Breast epithelium (tissue), 4 donors: Measurements from ENCODE around the gene ATP5PF. TPM values are rescaled to one million over a fixed set of nuclear protein-coding genes. Genes with fewer than 3 reads are reported as not detected.

Experiments
- DNase-seq, 2 donors: peaks; one replicate each; pipeline ENCODE4 v3.0.0-alpha.2; 2019; ENCODE audit warnings: low spot score in 2 of 2
- H3K27ac ChIP-seq, 2 donors: fragments of 200-600 bp; sonication (generic) in 1 of 2; one replicate each; pipeline ENCODE4 v1.5.1; 2016 to 2019; ENCODE audit warnings: mild to moderate bottlenecking in 1 of 2
- H3K27me3 ChIP-seq, 2 donors: fragments of 200-600 bp; sonication (generic) in 1 of 2; one replicate each; pipeline versions ENCODE4 v1.5.1 to v1.6.0; 2017 to 2019; ENCODE audit warnings: control low read depth in 1 of 2, mild to moderate bottlenecking in 1 of 2
- H3K36me3 ChIP-seq: fragments of 200-600 bp; one replicate; pipeline ENCODE4 v1.5.1; 2019
- H3K4me1 ChIP-seq, 2 donors: fragments of 200-600 bp; sonication (generic); one replicate each; pipeline ENCODE4 v1.5.1; 2016 to 2019; ENCODE audit warnings: control low read depth in 1 of 2
- H3K4me3 ChIP-seq, 3 donors: fragments of 200-600 bp; sonication (generic); 1 replicate in 2 of 3; 2 replicates in 1 of 3; pipeline ENCODE4 v1.5.1; 2016 to 2019; ENCODE audit warnings: mild to moderate bottlenecking in 3 of 3, moderate library complexity in 2 of 3
- H3K9me3 ChIP-seq, 2 donors: fragments of 200-600 bp; sonication (generic) in 1 of 2; one replicate each; pipeline ENCODE4 v1.5.1; 2016 to 2019; ENCODE audit warnings: control low read depth in 1 of 2
- POLR2A ChIP-seq: fragments of 450-650 bp; IDR thresholded peaks from one replicate; pipeline ENCODE4 v1.6.1; 2016; ENCODE audit warnings: antibody characterized with exemption, mild to moderate bottlenecking, moderate library complexity
- POLR2AphosphoS5 ChIP-seq, 3 donors: sonication (generic); formaldehyde crosslinking; IDR thresholded peaks; one replicate each; pipeline ENCODE4 v1.6.1; 2017; ENCODE audit warnings: antibody characterized with exemption in 3 of 3
- intact Hi-C: fragments of 100-400 bp; cut with DNase I; formaldehyde crosslinking; loops from one replicate; pipeline ENCODE4 v1.15.1; 2023; ENCODE audit warnings: low total_unique reads
- total RNA-seq, 3 donors: library from RNA; depleted of rRNA; stranded (reverse); fragments of >200 nt; gene quantifications; one replicate each; pipeline ENCODE4 v1.1.0, GENCODE V29; 2016
- TF ChIP-seq, protein P1 (sequence below), 3 donors: fragments of 450-650 bp; IDR thresholded peaks; one replicate each; pipeline ENCODE4 v1.5.1; 2016 to 2017; ENCODE audit warnings: antibody characterized with exemption in 3 of 3, mild to moderate bottlenecking in 3 of 3, moderate library complexity in 3 of 3

Gene ATP5PF
- total RNA-seq, 3 donors from 2014 or later = 72.1 to 106 (median 77.3) TPM

DNA sequence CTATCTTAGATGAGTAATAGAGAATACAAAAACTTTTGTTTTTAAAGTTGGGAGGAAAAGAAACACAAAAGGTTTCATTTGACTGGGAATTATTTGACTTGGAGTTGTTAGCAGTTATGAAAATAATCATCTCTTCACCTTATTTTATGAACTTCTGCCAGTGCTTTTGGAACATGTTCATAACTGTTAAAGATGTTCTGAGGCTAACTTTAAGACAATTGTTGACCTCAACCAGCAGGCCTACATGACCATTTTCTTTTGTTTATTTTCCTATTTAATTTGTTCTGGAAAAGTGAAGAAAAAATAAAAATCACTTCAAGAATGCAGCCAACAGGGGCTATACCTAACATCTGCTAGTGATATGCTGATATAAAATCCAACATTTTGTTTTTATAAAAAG is 58.3 kb downstream of the ATP5PF start:
- no peaks in the 10 kb centered on the region for H3K36me3 ChIP-seq
- no peak overlapping the region for H3K27ac ChIP-seq
- H3K9me3 ChIP-seq = no peaks in the 10 kb centered on the region
- H3K4me1 ChIP-seq = no peaks in the 10 kb centered on the region
- TF ChIP-seq, protein P1, sequence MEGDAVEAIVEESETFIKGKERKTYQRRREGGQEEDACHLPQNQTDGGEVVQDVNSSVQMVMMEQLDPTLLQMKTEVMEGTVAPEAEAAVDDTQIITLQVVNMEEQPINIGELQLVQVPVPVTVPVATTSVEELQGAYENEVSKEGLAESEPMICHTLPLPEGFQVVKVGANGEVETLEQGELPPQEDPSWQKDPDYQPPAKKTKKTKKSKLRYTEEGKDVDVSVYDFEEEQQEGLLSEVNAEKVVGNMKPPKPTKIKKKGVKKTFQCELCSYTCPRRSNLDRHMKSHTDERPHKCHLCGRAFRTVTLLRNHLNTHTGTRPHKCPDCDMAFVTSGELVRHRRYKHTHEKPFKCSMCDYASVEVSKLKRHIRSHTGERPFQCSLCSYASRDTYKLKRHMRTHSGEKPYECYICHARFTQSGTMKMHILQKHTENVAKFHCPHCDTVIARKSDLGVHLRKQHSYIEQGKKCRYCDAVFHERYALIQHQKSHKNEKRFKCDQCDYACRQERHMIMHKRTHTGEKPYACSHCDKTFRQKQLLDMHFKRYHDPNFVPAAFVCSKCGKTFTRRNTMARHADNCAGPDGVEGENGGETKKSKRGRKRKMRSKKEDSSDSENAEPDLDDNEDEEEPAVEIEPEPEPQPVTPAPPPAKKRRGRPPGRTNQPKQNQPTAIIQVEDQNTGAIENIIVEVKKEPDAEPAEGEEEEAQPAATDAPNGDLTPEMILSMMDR (IDR thresholded peaks at IDR 0.05) = no peak
- TF ChIP-seq POLR2AphosphoS5 (IDR thresholded peaks at IDR 0.05) = no peak
- TF ChIP-seq POLR2A = no peak
- no peak for DNase-seq
- no peaks in the 10 kb centered on the region for H3K27me3 ChIP-seq
- H3K4me3 ChIP-seq = no peak overlapping the region
- intact Hi-C loops = no loop called here

Other genes starting within 250 kb of the ATP5PF start
- gene MRPL39, start 127.4 kb downstream of the ATP5PF start, total RNA-seq = 10 to 100 TPM; 13.0 to 28.2 (median 26.5) TPM
- gene JAM2, start 95.6 kb downstream of the ATP5PF start, total RNA-seq = 10 to 100 TPM in 2 of 3 donors, 1 to 10 TPM in 1; 7.8 to 16.1 (median 11.9) TPM
- gene GABPA, start 68 bp upstream of the ATP5PF start, total RNA-seq = 10 to 100 TPM; 25.8 to 35.3 (median 28.8) TPM